ENCODE data around the gene RAB4A.

DNA sequence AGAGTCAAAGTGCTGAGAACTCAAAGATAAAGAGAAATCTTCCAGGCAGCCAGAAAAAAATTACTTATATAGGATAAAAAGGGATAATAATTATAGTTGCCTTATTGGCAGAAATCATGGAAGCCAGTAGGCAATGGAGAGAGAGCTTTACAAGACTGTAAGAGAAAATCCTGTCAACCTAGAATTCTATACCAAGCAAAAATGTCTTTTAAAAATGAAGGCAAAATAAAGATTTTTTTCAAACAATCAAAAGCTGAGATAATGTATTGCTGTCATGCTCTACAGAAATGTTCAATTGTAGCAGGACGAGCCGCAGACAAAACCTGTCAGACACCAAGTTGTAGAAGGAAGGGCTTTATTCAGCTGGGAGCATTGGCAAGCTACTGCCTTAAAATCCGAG is 26.8 kb upstream of the RAB4A start:
- TF ChIP-seq, protein P1, sequence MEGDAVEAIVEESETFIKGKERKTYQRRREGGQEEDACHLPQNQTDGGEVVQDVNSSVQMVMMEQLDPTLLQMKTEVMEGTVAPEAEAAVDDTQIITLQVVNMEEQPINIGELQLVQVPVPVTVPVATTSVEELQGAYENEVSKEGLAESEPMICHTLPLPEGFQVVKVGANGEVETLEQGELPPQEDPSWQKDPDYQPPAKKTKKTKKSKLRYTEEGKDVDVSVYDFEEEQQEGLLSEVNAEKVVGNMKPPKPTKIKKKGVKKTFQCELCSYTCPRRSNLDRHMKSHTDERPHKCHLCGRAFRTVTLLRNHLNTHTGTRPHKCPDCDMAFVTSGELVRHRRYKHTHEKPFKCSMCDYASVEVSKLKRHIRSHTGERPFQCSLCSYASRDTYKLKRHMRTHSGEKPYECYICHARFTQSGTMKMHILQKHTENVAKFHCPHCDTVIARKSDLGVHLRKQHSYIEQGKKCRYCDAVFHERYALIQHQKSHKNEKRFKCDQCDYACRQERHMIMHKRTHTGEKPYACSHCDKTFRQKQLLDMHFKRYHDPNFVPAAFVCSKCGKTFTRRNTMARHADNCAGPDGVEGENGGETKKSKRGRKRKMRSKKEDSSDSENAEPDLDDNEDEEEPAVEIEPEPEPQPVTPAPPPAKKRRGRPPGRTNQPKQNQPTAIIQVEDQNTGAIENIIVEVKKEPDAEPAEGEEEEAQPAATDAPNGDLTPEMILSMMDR (IDR thresholded peaks at IDR 0.05; ENCODE audit: poor library complexity, severe bottlenecking), result no peak
- no peak for TF ChIP-seq TAF1 (IDR thresholded peaks at IDR 0.05; ENCODE audit: low read depth)
- no peak for TF ChIP-seq EP300 (conservative IDR thresholded peaks at IDR 0.05; ENCODE audit: poor library complexity, severe bottlenecking)
- TF ChIP-seq POLR2AphosphoS5 (IDR thresholded peaks at IDR 0.05), result no peak
- no peak for TF ChIP-seq SMC3 (conservative IDR thresholded peaks at IDR 0.05; ENCODE audit: poor library complexity)
- no peak for TF ChIP-seq REST (IDR thresholded peaks at IDR 0.05; ENCODE audit: borderline replicate concordance)
- no peak for TF ChIP-seq EZH2 (IDR thresholded peaks at IDR 0.05; ENCODE audit: borderline replicate concordance, insufficient read depth, low read length, poor library complexity, severe bottlenecking)

Data from neural cell (in vitro differentiated cells).